ENCODE data around the gene PPP3CA. TPM values are rescaled to one million over a fixed set of nuclear protein-coding genes. Genes with fewer than 3 reads are reported as not detected.
A peak's percentile ranks its signal among the peaks of the same experiment; 100 is the strongest.

The PPP3CA gene
- total RNA-seq, 4 donors from 2014 or later, result 28.7 to 51.7 (median 39.0) TPM

DNA sequence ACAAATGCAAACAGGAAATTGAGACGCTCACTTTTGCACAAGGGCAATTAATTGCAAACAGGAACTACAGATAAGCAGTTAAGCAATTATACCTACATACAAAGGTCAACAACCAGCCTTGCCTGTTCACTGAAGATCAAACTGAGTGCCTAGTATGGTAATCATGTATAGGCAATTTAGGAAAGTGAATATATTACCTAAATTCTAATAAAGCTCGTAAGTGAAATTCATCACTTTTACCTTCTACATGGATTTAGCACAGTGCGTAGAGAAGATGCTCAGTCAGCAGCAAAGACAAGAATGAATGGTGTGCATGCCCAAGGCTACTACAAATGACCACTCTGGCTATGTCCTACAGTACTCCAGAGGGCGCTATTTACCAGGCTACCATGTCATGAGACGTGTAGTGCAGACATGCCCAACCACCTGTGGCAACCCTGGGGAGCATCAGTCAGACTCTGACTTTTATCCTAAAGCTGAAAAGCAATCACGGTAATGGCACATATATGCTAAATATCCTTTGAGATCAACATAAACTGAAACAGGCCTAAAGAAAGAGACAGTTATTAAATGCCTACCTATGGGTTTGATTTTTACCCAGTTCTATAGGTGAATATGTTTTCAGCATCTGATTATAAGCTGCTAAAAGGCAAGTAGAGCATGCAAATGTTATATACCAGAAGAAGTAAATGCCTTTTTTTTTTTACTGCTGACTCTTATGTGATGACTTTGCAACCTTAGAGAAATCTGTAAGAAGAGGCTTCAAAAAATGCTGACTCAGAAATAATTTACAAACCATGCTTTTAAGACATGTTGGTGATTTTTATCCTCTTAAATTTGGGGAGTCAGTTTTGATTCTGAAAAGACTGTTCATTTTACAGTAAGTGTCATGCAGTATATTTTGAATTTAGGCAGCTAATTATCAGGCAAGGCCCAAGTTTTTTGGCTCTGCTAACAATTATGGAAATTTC, 178.0 kb downstream of the PPP3CA start:
- 70% methylated on average over 6 of the region's 6 CpGs for WGBS
- Histone ChIP-seq H3K27ac (no peak overlapping the region), H3K27me3 (no peaks in the 10 kb centered on the region), H3K36me3 (no peaks in the 10 kb centered on the region), H3K4me3 (no peak overlapping the region), H3K4me1 (peaks cover 18% of the 10 kb centered on the region), H3K9me3 (no peaks in the 10 kb centered on the region)
- no peak for DNase-seq (ENCODE audit: low spot score in 2 of 2)
- no peak for TF ChIP-seq POLR2AphosphoS5 (IDR thresholded peaks at IDR 0.05)
- TF ChIP-seq, protein P1, sequence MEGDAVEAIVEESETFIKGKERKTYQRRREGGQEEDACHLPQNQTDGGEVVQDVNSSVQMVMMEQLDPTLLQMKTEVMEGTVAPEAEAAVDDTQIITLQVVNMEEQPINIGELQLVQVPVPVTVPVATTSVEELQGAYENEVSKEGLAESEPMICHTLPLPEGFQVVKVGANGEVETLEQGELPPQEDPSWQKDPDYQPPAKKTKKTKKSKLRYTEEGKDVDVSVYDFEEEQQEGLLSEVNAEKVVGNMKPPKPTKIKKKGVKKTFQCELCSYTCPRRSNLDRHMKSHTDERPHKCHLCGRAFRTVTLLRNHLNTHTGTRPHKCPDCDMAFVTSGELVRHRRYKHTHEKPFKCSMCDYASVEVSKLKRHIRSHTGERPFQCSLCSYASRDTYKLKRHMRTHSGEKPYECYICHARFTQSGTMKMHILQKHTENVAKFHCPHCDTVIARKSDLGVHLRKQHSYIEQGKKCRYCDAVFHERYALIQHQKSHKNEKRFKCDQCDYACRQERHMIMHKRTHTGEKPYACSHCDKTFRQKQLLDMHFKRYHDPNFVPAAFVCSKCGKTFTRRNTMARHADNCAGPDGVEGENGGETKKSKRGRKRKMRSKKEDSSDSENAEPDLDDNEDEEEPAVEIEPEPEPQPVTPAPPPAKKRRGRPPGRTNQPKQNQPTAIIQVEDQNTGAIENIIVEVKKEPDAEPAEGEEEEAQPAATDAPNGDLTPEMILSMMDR (IDR thresholded peaks at IDR 0.05), result peak; percentile 45 to 57

DNA sequence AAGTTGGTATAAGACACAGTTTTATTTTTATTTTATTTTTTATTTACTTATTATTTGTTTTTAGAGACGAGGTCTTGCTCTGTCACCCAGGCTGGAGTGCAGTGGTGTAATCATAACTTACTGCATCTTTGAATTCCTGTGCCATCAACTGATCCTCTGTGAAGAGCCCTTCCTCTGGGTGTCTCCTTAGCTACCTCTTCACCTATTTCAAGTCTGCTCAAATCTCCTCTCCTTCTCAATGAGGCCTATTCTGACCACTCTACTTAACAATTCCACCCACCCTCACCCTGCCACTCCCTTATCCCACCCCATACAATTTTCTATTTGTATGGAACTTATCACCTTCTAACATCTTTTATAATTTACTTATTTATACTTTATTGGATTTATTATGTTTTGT, 183.4 kb downstream of the PPP3CA start:
- DNase-seq (ENCODE audit: low spot score in 2 of 2), result no peak
- H3K9me3 ChIP-seq, result no peaks in the 10 kb centered on the region
- no peaks in the 10 kb centered on the region for H3K27me3 ChIP-seq
- 93% methylated on average over 1 of the region's 1 CpG for WGBS
- H3K27ac ChIP-seq, result no peak overlapping the region
- TF ChIP-seq, protein P1 (IDR thresholded peaks at IDR 0.05), result no peak
- TF ChIP-seq POLR2A (IDR thresholded peaks at IDR 0.05), result no peak
- no peak for TF ChIP-seq EP300 (IDR thresholded peaks at IDR 0.05)
- TF ChIP-seq POLR2AphosphoS5 (IDR thresholded peaks at IDR 0.05), result no peak
- H3K4me1 ChIP-seq, result peaks cover 9% of the 10 kb centered on the region
- H3K36me3 ChIP-seq, result no peaks in the 10 kb centered on the region
- H3K4me3 ChIP-seq, result no peak overlapping the region

DNA sequence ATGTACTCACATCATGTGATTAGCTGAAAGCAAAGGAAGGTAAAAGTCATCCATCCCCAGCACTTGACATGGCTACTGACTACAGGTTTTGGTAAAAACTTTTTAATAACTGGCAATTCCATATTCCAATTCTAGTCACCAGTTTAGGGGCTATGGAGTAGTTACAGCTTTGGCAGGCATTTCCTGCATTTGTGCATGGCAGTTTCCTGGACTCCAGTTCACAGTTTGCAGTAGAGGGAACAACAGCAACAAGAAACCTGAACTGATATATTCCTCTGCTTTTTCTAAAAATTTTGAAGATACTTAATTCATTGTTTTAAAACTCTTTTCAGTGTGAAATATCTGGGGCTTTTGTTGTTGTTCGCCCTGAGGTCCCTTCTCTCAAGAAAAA, 184.3 kb downstream of the PPP3CA start:
- 91% methylated on average over 1 of the region's 1 CpG for WGBS
- DNase-seq (ENCODE audit: low spot score in 2 of 2), result no peak
- Histone ChIP-seq H3K36me3 (no peaks in the 10 kb centered on the region), H3K27me3 (no peaks in the 10 kb centered on the region), H3K4me1 (peaks cover 13% of the 10 kb centered on the region), H3K9me3 (no peaks in the 10 kb centered on the region), H3K27ac (no peak overlapping the region), H3K4me3 (no peak overlapping the region)
- no peak for TF ChIP-seq EP300 (IDR thresholded peaks at IDR 0.05)
- TF ChIP-seq, protein P1 (IDR thresholded peaks at IDR 0.05), result no peak

DNA sequence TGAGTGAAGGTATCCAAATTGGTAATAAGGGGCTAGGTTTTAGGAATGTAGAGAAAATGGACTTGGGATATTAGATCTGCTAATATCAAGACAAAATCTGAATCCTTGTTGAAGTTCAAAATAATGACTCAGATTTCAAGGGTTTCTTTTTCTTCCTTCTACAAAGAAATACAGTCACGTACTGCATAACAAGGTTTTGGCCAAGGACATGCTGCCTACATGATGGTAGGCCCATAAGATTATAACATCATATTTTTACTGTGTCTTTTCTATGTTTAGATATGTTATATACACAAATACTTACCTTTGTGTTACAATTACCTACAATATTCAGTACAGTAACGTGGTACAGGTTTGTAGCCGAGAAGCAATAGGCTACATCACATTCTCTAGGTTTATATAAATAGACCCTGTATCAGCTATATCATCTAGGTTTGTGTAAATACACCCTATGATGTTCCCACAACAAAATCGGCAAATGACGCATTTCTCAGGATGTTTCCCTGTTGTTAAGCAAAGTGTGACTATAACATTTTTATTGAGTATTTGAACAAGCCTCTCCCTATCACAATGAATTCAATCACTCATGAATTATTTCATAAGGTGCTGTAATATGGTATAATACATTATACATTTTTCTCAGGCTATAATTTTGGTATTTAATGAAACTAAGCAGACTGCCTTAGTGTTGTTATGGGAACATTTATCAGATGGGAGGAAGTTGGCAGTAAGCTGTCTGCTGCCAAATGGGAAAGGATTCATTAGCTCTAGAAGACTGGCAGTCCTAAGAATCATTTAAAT, 186.3 kb downstream of the PPP3CA start:
- peaks cover 27% of the 10 kb centered on the region for H3K4me1 ChIP-seq
- H3K4me3 ChIP-seq, result no peak overlapping the region
- TF ChIP-seq POLR2AphosphoS5 (IDR thresholded peaks at IDR 0.05) (no peak), EP300 (IDR thresholded peaks at IDR 0.05) (no peak), POLR2A (IDR thresholded peaks at IDR 0.05) (no peak)
- TF ChIP-seq, protein P1 (IDR thresholded peaks at IDR 0.05), result no peak
- WGBS, result 80% methylated on average over 5 of the region's 5 CpGs
- DNase-seq (ENCODE audit: low spot score in 2 of 2), result no peak
- H3K36me3 ChIP-seq, result no peaks in the 10 kb centered on the region
- no peaks in the 10 kb centered on the region for H3K9me3 ChIP-seq
- H3K27me3 ChIP-seq, result no peaks in the 10 kb centered on the region
- H3K27ac ChIP-seq, result no peak overlapping the region

DNA sequence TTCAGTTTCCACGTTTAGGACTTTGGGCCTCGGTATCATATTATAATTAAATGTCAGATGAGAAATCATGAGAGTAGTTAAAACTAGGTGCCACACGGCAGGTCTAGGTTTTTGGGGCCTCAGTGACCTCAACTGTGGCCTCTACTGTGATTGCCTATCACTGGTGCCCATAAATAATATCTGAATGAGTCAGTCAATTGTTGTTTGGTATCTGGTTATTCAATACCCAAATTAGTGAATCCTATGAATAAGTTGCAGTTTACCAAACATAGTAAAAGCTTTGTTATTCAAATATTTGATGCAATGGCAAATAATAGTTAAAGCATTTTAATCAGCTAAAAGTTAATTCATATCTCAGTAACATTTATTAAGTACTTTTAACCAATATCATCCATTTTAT, 188.8 kb downstream of the PPP3CA start:
- H3K9me3 ChIP-seq, result no peaks in the 10 kb centered on the region
- H3K4me3 ChIP-seq, result no peak overlapping the region
- no peak overlapping the region for H3K27ac ChIP-seq
- TF ChIP-seq, protein P1 (IDR thresholded peaks at IDR 0.05), result no peak
- TF ChIP-seq POLR2A (IDR thresholded peaks at IDR 0.05), result no peak
- TF ChIP-seq POLR2AphosphoS5 (IDR thresholded peaks at IDR 0.05), result no peak
- TF ChIP-seq EP300 (IDR thresholded peaks at IDR 0.05), result no peak
- no peaks in the 10 kb centered on the region for H3K27me3 ChIP-seq
- no peaks in the 10 kb centered on the region for H3K36me3 ChIP-seq
- peaks cover 32% of the 10 kb centered on the region for H3K4me1 ChIP-seq
- 75% methylated on average over 3 of the region's 3 CpGs for WGBS
- no peak for DNase-seq (ENCODE audit: low spot score in 2 of 2)
